Ovary (tissue), 3 donors: ENCODE data around the gene DNAJC17.

Experiments used
- CTCF ChIP-seq, 3 donors: fragments of 450-650 bp in 2 of 3; fragments of 200-600 bp in 1 of 3; IDR thresholded peaks; one replicate each; pipeline versions ENCODE4 v1.5.1 to v1.8.0; 2016 to 2022; ENCODE audit warnings: antibody characterized with exemption in 3 of 3, mild to moderate bottlenecking in 1 of 3
- EP300 ChIP-seq: sonication (generic); formaldehyde crosslinking; IDR thresholded peaks from one replicate; pipeline ENCODE4 v1.6.1; 2017; ENCODE audit warnings: antibody characterized with exemption
- POLR2A ChIP-seq: fragments of 450-650 bp; IDR thresholded peaks from one replicate; pipeline ENCODE4 v1.6.1; 2017; ENCODE audit warnings: antibody characterized with exemption, mild to moderate bottlenecking, moderate library complexity
- donor health status: DM: no; HTN: no; CAD: no.

GRCh38 chr15:40737048-40737447 lies 70.2 kb downstream of the DNAJC17 start:
- TF ChIP-seq POLR2A (no peak), CTCF (IDR thresholded peaks at IDR 0.05) (no peak), EP300 (no peak)
